ENCODE data around the gene KRTAP5-5.

DNA sequence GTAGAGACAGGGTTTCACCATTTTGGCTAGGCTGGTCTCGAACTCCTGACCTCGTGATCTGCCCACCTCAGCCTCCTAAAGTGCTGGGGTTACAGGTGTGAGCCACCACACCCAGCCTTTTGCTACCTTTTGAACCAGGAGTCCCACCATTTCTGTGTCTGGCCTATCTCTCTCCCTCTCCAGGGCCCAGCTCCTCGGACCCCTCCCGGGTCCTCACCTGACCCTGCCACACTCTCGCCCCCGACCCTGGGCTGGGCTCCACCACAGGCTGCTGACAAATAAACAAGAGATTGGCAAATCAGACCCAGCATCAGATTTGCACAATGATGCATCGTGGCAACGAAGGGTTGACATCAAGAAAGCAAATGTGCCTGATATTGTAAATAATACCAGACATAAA, 8.8 kb downstream of the KRTAP5-5 start:
- no peak for TF ChIP-seq POLR2AphosphoS5 (IDR thresholded peaks at IDR 0.05; ENCODE audit: low read depth, low read length)
- TF ChIP-seq, protein P1, sequence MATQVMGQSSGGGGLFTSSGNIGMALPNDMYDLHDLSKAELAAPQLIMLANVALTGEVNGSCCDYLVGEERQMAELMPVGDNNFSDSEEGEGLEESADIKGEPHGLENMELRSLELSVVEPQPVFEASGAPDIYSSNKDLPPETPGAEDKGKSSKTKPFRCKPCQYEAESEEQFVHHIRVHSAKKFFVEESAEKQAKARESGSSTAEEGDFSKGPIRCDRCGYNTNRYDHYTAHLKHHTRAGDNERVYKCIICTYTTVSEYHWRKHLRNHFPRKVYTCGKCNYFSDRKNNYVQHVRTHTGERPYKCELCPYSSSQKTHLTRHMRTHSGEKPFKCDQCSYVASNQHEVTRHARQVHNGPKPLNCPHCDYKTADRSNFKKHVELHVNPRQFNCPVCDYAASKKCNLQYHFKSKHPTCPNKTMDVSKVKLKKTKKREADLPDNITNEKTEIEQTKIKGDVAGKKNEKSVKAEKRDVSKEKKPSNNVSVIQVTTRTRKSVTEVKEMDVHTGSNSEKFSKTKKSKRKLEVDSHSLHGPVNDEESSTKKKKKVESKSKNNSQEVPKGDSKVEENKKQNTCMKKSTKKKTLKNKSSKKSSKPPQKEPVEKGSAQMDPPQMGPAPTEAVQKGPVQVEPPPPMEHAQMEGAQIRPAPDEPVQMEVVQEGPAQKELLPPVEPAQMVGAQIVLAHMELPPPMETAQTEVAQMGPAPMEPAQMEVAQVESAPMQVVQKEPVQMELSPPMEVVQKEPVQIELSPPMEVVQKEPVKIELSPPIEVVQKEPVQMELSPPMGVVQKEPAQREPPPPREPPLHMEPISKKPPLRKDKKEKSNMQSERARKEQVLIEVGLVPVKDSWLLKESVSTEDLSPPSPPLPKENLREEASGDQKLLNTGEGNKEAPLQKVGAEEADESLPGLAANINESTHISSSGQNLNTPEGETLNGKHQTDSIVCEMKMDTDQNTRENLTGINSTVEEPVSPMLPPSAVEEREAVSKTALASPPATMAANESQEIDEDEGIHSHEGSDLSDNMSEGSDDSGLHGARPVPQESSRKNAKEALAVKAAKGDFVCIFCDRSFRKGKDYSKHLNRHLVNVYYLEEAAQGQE (IDR thresholded peaks at IDR 0.05; ENCODE audit: insufficient read depth in 1 of 2, low read depth in 2 of 2, low read length in 2 of 2), result no peak

Data from PFSK-1 (cell line).